MM.1S (cell line): ENCODE data around the gene FSIP1.
A peak's percentile ranks its signal among the peaks of the same experiment; 100 is the strongest.

Experiments used
- DNase-seq: peaks from one replicate; pipeline ENCODE4 v3.0.0-alpha.2; 2015
- H2AFZ ChIP-seq: fragments of 300-600 bp; sonication (generic); 2 replicates; pipeline ENCODE4 v1.6.0; 2016; ENCODE audit warnings: antibody characterized with exemption, low read length
- H3F3A ChIP-seq: fragments of 300-600 bp; sonication (generic); 2 replicates; pipeline ENCODE4 v1.6.1; 2016; ENCODE audit warnings: mild to moderate bottlenecking, antibody characterized with exemption, low read length, moderate library complexity, mixed read lengths; ENCODE audit not compliant: insufficient read depth
- H3K27ac ChIP-seq: fragments of 300-600 bp; sonication (generic); 2 replicates; pipeline ENCODE4 v1.5.1; 2016; ENCODE audit warnings: mild to moderate bottlenecking, low read length
- H3K27me3 ChIP-seq: fragments of 300-600 bp; sonication (generic); replicated peaks from 2 replicates; pipeline ENCODE4 v1.6.0; 2016; ENCODE audit warnings: low read length; ENCODE audit not compliant: insufficient read depth
- H3K36me3 ChIP-seq: fragments of 300-600 bp; sonication (generic); replicated peaks from 2 replicates; pipeline ENCODE4 v1.6.1; 2016; ENCODE audit warnings: mild to moderate bottlenecking, low read length, mixed read lengths; ENCODE audit not compliant: insufficient read depth
- H3K4me1 ChIP-seq: fragments of 300-600 bp; sonication (generic); 2 replicates; pipeline ENCODE4 v1.6.1; 2016; ENCODE audit warnings: low read length, mixed read lengths
- H3K4me2 ChIP-seq: fragments of 300-600 bp; sonication (generic); 2 replicates; pipeline ENCODE4 v1.6.0; 2016; ENCODE audit warnings: low read depth, low read length
- H3K4me3 ChIP-seq: fragments of 300-600 bp; sonication (generic); 2 replicates; pipeline ENCODE4 v1.5.1; 2016; ENCODE audit warnings: low read length, mixed read lengths
- H3K79me2 ChIP-seq: fragments of 300-600 bp; sonication (generic); 2 replicates; pipeline ENCODE4 v1.6.1; 2016; ENCODE audit warnings: mixed run types, low read length, mixed read lengths
- H3K9ac ChIP-seq: fragments of 300-600 bp; sonication (generic); 2 replicates; pipeline ENCODE4 v1.6.1; 2016; ENCODE audit warnings: low read length, mixed read lengths
- H3K9me2 ChIP-seq: fragments of 300-600 bp; sonication (generic); replicated peaks from 2 replicates; pipeline ENCODE4 v1.6.1; 2016; ENCODE audit warnings: mild to moderate bottlenecking, low read length, mixed read lengths; ENCODE audit not compliant: insufficient read depth
- H3K9me3 ChIP-seq: fragments of 300-600 bp; sonication (generic); replicated peaks from 2 replicates; pipeline ENCODE4 v1.6.1; 2016; ENCODE audit warnings: mild to moderate bottlenecking, low read length, mixed read lengths; ENCODE audit not compliant: insufficient read depth
- H4K20me1 ChIP-seq: fragments of 300-600 bp; sonication (generic); 2 replicates; pipeline ENCODE4 v1.6.1; 2016; ENCODE audit warnings: mild to moderate bottlenecking, low read length, moderate library complexity, mixed read lengths; ENCODE audit not compliant: insufficient read depth
- EZH2 ChIP-seq: fragments of 300-600 bp; sonication (generic); optimal IDR thresholded peaks from 2 replicates; pipeline ENCODE3; 2017; ENCODE audit warnings: low read depth, mild to moderate bottlenecking, antibody characterized with exemption, low read length, mixed read lengths
- EZH2phosphoT487 ChIP-seq: fragments of 300-600 bp; sonication (generic); IDR thresholded peaks from 2 replicates; pipeline ENCODE4 v1.6.1; 2018; ENCODE audit warnings: antibody characterized with exemption, low read length
- TF ChIP-seq, protein P1 (sequence below): fragments of 300-600 bp; sonication (generic); IDR thresholded peaks from 2 replicates; pipeline ENCODE4 v1.5.1; 2016; ENCODE audit warnings: antibody characterized with exemption, low read length, mixed read lengths

Gene FSIP1

GRCh38 chr15:39808909-39809308 is 26.3 kb upstream of the FSIP1 start:
- Histone ChIP-seq H3K36me3 (no peaks in the 10 kb centered on the region), H3K4me1 (peaks cover 5% of the 10 kb centered on the region; the same call in 1 of the 2 replicates), H3F3A (no peaks in the 10 kb centered on the region), H3K27me3 (no peaks in the 10 kb centered on the region), H3K9me3 (no peaks in the 10 kb centered on the region), H4K20me1 (no peaks in the 10 kb centered on the region), H3K27ac (no peak overlapping the region), H2AFZ (no peak overlapping the region), H3K79me2 (no peaks in the 10 kb centered on the region), H3K4me2 (no peak overlapping the region), H3K4me3 (no peak overlapping the region), H3K9me2 (no peaks in the 10 kb centered on the region), H3K9ac (no peak overlapping the region)
- TF ChIP-seq EZH2phosphoT487 (no peak), EZH2 (no peak)
- TF ChIP-seq, protein P1, sequence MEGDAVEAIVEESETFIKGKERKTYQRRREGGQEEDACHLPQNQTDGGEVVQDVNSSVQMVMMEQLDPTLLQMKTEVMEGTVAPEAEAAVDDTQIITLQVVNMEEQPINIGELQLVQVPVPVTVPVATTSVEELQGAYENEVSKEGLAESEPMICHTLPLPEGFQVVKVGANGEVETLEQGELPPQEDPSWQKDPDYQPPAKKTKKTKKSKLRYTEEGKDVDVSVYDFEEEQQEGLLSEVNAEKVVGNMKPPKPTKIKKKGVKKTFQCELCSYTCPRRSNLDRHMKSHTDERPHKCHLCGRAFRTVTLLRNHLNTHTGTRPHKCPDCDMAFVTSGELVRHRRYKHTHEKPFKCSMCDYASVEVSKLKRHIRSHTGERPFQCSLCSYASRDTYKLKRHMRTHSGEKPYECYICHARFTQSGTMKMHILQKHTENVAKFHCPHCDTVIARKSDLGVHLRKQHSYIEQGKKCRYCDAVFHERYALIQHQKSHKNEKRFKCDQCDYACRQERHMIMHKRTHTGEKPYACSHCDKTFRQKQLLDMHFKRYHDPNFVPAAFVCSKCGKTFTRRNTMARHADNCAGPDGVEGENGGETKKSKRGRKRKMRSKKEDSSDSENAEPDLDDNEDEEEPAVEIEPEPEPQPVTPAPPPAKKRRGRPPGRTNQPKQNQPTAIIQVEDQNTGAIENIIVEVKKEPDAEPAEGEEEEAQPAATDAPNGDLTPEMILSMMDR: no peak
- no peak for DNase-seq

GRCh38 chr15:39807791-39808190 is 25.1 kb upstream of the FSIP1 start:
- no peaks in the 10 kb centered on the region for H3F3A ChIP-seq
- no peaks in the 10 kb centered on the region for H3K27me3 ChIP-seq
- TF ChIP-seq, protein P1: no peak
- TF ChIP-seq EZH2phosphoT487 (no peak), EZH2 (no peak)
- no peak overlapping the region for H3K4me3 ChIP-seq
- H3K79me2 ChIP-seq: no peaks in the 10 kb centered on the region
- no peaks in the 10 kb centered on the region for H4K20me1 ChIP-seq
- no peak overlapping the region for H3K9ac ChIP-seq
- H3K36me3 ChIP-seq: no peaks in the 10 kb centered on the region
- peaks cover 9% of the 10 kb centered on the region; the same call in 1 of the 2 replicates for H3K4me1 ChIP-seq
- H2AFZ ChIP-seq: no peak overlapping the region
- no peaks in the 10 kb centered on the region for H3K9me2 ChIP-seq
- no peak for DNase-seq
- no peak overlapping the region for H3K27ac ChIP-seq
- no peaks in the 10 kb centered on the region for H3K9me3 ChIP-seq
- no peak overlapping the region for H3K4me2 ChIP-seq

- Histone ChIP-seq H3K4me3 (no peak overlapping the region), H3K9me2 (no peaks in the 10 kb centered on the region), H3K4me1 (peaks cover 9% of the 10 kb centered on the region; the same call in 1 of the 2 replicates), H3K9ac (no peak overlapping the region), H3K27ac (no peak overlapping the region), H2AFZ (no peak overlapping the region), H3K36me3 (no peaks in the 10 kb centered on the region), H3K4me2 (no peak overlapping the region), H3K27me3 (no peaks in the 10 kb centered on the region), H3K79me2 (no peaks in the 10 kb centered on the region), H4K20me1 (no peaks in the 10 kb centered on the region), H3F3A (no peaks in the 10 kb centered on the region), H3K9me3 (no peaks in the 10 kb centered on the region)
- TF ChIP-seq EZH2phosphoT487 (no peak), EZH2 (no peak)
- TF ChIP-seq, protein P1: no peak
- DNase-seq: peak; percentile 68
Observed at GRCh38 chr15:39804026-39804425, 21.4 kb upstream of the FSIP1 start.
